ENCODE measurements around the gene IFI6. TPM values are rescaled to one million over a fixed set of nuclear protein-coding genes. Genes with fewer than 3 reads are reported as not detected.
A peak's percentile ranks its signal among the peaks of the same experiment; 100 is the strongest.

The IFI6 gene
- total and polyA plus RNA-seq, 2 of the 13 experiments (the other 11 are each of a cell fraction or from before 2014, with no cell fraction given), result 12.9 to 13.2 TPM

DNA sequence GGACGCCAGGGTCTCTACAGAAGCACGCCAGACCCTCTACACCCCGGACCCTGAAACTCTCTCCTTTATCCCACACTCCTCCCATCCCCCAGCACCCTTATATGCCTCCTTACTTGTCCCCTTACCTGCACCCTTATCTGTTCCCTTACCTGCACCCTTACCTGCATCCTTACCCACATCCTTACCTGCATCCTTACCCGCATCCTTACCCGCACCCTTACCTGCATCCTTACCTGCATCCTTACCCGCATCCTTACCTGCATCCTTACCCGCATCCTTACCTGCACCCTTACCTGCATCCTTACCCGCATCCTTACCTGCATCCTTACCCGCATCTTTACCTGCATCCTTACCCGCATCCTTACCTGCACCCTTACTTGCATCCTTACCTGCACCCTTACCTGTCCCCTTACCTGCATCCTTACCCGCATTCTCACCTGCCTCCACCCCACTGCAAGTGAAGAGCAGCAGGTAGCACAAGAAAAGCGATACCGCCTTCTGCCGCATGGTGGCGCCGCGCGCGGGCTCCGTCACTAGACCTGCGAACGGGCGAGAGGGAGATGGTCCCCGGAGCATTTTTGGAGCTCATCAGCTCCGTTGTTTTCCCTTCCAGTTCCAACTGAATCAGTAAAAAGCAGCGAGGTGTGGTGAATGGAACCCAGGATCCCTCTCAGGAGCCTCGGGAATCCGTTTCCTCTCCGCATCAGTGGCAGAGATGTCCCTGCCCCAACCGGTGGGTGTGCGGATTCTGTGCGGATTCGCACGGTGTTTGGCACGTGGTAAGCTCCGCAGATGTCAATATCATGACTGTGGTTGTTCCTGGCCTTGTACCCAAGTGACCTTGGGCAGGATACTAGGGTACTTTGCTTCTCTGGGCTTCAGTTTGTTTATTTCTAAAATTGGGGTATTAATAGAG lies 2.9 kb downstream of the IFI6 start (continued):
- no peak for TF ChIP-seq ZNF580 (CRISPR knock-in tag; IDR thresholded peaks at IDR 0.05; ENCODE audit: borderline replicate concordance, low read depth)
- TF ChIP-seq NPAS2 (CRISPR knock-in tag; IDR thresholded peaks at IDR 0.05; ENCODE audit: borderline replicate concordance), result no peak
- TF ChIP-seq, protein P1, sequence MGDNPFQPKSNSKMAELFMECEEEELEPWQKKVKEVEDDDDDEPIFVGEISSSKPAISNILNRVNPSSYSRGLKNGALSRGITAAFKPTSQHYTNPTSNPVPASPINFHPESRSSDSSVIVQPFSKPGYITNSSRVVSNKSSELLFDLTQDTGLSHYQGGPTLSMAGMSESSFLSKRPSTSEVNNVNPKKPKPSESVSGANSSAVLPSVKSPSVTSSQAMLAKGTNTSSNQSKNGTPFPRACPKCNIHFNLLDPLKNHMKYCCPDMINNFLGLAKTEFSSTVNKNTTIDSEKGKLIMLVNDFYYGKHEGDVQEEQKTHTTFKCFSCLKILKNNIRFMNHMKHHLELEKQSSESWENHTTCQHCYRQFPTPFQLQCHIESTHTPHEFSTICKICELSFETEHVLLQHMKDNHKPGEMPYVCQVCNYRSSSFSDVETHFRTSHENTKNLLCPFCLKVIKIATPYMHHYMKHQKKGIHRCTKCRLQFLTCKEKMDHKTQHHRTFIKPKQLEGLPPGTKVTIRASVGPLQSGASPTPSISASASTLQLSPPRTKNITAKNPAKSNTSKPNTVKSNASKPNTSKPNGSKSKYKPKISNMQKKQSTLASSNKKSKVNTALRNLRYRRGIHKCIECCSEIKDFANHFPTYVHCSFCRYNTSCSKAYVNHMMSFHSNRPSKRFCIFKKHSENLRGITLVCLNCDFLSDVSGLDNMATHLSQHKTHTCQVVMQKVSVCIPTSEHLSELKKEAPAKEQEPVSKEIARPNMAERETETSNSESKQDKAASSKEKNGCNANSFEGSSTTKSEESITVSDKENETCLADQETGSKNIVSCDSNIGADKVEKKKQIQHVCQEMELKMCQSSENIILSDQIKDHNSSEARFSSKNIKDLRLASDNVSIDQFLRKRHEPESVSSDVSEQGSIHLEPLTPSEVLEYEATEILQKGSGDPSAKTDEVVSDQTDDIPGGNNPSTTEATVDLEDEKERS (CRISPR knock-in tag; IDR thresholded peaks at IDR 0.05), result no peak
- TF ChIP-seq ISL2 (CRISPR knock-in tag; IDR thresholded peaks at IDR 0.05), result peak; percentile 32; the same call in 1 of the 2 replicates
- TF ChIP-seq ZFAT (CRISPR knock-in tag; conservative IDR thresholded peaks at IDR 0.05), result no peak
- no peak for TF ChIP-seq ELF3 (CRISPR knock-in tag; IDR thresholded peaks at IDR 0.05)
- TF ChIP-seq ZNF773 (CRISPR knock-in tag; IDR thresholded peaks at IDR 0.05; ENCODE audit: borderline replicate concordance), result no peak
- no peak; the same call in 1 of the 2 replicates for TF ChIP-seq HNF4A (CRISPR knock-in tag; IDR thresholded peaks at IDR 0.05)
- TF ChIP-seq ZNF704 (CRISPR knock-in tag; IDR thresholded peaks at IDR 0.05; ENCODE audit: borderline replicate concordance), result no peak
- TF ChIP-seq STAG1 (CRISPR knock-in tag; IDR thresholded peaks at IDR 0.05), result peak; percentile 84
- TF ChIP-seq SMYD3 (CRISPR knock-in tag; IDR thresholded peaks at IDR 0.05), result no peak
- no peak for TF ChIP-seq FOXM1 (CRISPR knock-in tag; IDR thresholded peaks at IDR 0.05)
- TF ChIP-seq TBX3 (IDR thresholded peaks at IDR 0.05; ENCODE audit: borderline replicate concordance), result no peak
- TF ChIP-seq ZNF503 (CRISPR knock-in tag; IDR thresholded peaks at IDR 0.05), result no peak
- no peak for TF ChIP-seq AGO1 (IDR thresholded peaks at IDR 0.05; ENCODE audit: low read depth, low read length, poor library complexity, severe bottlenecking)
- no peak for TF ChIP-seq FOXC1 (CRISPR knock-in tag; IDR thresholded peaks at IDR 0.05; ENCODE audit: borderline replicate concordance)
- TF ChIP-seq NR2F6 (IDR thresholded peaks at IDR 0.05), result no peak
- no peak for TF ChIP-seq NR2F6 (CRISPR knock-in tag; IDR thresholded peaks at IDR 0.05)
- TF ChIP-seq HNRNPLL (IDR thresholded peaks at IDR 0.05; ENCODE audit: low read depth, low read length, poor library complexity, severe bottlenecking), result peak; percentile 41
- TF ChIP-seq MAFG (CRISPR knock-in tag; IDR thresholded peaks at IDR 0.05), result no peak
- TF ChIP-seq REXO4 (CRISPR knock-in tag; IDR thresholded peaks at IDR 0.05; ENCODE audit: borderline replicate concordance), result no peak
